HG02840 (cell line): ENCODE results near the gene ZNF581.

ENCODE experiments used
- ATAC-seq: cut with Tn5 transposase; IDR thresholded peaks from one replicate; pipeline ENCODE4 v1.9.1; 2021; ENCODE audit warnings: mild to moderate bottlenecking, moderate library complexity, moderate number of reproducible peaks; ENCODE audit not compliant: unreplicated experiment, low FRiP score

ZNF581 gene

DNA sequence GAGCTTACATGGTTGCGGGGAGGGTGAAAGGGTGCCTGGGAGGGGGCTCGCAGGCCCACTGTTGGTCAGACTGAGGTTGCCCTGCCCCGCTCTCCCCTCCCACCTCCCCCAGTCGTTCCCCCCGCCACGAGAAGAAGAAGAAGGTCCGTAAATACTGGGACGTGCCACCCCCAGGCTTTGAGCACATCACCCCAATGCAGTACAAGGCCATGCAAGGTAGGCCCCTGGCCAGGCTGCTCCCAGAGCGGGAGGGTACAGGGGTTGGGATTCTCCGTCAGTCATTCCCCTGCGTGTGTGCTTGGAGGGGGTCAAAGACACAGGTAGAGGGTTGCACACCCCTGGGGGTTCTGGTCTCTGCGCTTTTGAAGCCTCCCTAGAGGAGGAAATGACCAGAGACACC is 17.0 kb downstream of the ZNF581 start:
- ATAC-seq, result no peak

DNA sequence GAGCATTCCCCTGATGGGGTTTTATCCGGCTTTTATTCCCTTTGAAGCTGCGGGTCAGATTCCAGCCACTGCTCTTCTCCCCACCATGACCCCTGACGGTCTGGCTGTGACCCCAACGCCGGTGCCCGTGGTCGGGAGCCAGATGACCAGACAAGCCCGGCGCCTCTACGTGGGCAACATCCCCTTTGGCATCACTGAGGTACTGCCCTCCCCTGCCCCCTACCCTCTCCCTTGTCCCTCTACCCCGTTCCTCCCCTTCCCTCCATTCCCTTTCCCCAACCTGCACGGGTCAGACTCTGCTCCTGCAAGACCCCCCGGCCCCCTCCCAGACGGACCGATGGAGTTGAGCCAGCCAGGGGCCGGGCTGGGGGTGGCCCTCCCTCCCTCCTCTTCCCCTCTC is 17.5 kb downstream of the ZNF581 start:
- ATAC-seq, result no peak

DNA sequence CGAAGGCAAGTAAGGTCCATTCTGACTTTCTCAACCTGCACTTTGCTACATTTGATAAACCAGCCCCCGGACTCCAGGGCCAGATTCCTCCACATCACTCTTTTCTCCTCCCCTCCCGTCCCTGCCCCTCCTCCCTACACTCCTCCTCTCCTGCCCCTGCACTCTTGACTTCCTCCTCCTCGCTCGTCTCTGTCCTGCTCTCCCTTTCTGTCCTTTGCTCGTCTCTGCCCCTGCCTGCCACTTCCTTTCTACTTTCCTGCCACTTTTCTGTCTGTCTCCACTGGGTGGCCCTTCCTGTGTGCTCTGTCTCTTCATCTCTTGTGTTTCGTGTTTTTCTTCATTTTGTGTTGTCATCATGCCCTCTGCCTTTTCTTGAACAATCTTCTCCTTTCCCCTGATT is 18.4 kb downstream of the ZNF581 start:
- no peak for ATAC-seq

DNA sequence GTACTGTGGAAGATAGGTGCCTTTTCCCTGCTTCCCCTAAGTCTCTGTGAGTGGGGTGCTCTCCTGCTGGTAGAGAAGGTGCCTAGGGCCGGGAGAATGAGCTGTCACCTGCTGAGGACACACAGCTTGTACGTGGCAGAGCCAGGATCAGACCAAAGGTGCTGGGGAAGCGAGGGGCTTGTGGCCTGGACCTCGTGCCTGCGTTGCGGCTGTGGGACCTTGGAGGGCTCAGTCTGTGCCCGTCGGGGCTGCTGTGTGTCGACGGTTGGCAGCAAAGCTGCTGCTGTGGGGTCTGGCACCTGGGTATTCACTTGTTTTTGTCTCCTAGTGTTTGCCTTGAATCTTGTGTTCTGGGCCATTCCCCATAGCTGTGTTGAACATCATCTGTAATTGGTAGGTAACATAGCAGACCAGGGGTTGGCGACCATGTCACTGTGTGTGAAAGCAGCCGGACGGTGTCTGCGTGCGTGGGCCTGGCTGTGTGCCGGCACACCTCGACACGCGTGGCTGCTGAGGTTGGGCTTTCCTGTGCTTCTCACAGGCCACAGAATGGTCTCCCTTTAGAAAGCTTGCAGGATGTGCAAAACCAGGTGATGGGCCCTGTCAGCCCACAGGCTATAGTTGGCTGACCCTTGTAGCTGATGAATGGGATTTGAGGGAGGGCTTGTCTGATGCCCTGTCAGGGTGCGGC is 20.5 kb downstream of the ZNF581 start:
- no peak for ATAC-seq

DNA sequence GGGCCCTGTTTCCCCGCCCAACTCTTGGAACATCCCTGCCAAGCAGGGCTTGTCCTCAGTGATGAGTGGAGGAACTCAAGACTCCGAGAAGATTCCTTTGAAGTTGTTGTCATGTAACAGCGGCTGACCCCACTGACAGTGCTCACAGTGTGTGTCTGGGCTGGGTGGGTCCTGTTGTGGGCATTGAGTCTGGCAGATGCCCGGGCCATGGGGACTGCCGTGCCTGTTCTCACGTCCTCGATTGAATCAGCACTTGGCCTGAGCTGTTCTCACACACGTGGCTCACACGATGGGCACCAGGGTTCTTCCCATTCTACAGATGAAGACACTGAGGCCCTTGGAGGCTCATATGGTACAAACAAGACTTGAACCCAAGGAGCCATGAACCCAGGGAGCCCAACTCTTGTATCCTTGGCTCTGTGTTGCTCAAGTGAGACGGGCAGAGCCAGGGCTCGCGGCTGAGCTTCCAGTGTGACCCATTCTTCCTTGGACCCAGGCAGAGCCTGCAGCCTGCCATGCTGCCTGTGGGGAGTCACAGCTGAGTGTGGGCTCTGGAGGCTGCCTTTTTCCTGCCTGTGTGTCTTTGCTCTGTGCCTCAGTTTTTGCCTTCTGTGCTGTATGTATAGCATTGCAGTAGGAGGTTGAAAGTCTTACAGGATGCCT is 23.0 kb downstream of the ZNF581 start:
- no peak for ATAC-seq

DNA sequence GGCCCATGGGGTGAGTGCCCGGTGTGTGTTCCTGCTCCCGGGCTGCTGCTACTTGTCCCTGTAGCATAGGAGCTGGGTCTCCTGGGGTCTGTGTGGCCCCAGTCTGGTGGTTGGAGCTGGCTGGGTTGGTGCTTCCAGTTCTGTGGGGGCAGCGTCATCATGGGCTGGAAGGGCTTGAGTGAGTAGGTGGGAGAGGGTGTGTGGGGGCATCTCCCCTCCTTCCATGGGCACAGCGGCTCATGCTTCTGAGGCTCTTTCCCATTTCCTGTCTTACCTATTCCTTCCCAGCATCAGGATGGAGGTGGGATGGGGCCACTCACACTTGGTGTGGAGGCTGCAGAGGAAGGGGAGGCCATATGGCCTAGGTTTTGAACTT is 23.5 kb downstream of the ZNF581 start:
- no peak for ATAC-seq

DNA sequence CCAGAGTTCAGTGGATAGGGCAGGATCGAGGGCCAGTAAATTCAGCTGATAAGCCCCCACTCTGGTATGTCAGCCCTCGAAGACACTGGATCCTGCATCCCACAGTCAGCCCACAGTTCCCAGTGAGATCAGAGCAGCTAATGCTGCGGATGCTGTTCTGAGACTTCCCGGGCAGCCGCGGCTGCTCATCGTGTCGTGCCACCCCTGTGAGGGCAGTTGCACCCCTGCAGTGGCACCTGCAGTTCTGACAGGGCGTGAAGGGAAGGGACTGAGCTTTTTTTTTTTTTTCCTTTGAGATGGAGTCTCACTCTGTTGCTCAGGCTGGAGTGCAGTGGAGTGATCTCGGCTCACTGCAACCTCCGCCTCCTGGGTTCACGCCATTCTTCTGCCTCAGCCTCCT is 24.1 kb downstream of the ZNF581 start:
- no peak for ATAC-seq

DNA sequence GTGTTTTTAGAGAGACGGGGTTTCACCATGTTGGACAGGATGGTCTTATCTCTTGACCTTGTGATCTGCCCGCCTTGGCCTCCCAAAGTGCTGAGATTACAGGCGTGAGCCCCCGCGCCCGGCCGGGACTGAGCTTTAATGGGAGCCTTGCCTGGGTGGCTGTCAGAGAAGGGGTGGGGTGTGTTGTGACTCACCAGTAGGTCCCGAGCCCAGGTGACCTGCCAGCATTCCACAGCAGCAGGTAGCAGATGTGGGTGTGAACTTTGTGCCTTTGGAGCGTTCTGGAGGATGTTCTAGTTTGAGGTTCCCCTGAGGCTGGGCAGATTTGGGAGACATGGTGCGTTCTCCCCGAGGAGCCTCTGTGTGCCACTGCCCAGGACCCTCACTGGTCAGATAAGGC is 24.5 kb downstream of the ZNF581 start:
- ATAC-seq, result no peak

DNA sequence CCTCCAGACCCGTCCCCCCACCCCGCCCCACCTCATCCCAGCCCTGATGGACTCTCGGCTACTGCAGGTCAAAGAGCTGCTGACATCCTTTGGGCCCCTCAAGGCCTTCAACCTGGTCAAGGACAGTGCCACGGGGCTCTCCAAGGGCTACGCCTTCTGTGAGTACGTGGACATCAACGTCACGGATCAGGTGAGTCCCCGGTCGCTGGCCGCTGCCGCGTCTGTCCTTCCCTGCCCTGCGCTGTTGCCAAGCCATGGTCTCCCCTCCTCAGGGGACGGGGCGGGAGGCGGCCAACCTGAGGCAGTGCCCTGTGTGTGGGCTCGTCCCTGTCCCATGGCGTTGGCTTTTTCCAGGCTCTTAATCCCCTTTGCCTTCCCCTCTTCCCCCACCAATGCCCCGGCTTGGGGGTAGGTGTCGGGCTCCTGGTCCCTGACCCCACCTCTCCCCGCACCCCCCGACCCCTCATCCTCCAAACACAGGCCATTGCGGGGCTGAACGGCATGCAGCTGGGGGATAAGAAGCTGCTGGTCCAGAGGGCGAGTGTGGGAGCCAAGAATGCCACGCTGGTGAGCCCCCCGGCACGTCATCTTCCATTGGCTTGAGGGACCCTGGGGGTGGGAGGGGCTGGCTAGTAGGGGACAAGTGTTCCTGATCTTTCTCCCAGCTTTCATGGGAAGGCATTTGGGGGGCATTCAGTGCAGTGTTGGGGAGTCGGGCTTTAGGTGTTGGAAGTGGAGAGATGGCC is 25.3 kb downstream of the ZNF581 start:
- no peak for ATAC-seq

DNA sequence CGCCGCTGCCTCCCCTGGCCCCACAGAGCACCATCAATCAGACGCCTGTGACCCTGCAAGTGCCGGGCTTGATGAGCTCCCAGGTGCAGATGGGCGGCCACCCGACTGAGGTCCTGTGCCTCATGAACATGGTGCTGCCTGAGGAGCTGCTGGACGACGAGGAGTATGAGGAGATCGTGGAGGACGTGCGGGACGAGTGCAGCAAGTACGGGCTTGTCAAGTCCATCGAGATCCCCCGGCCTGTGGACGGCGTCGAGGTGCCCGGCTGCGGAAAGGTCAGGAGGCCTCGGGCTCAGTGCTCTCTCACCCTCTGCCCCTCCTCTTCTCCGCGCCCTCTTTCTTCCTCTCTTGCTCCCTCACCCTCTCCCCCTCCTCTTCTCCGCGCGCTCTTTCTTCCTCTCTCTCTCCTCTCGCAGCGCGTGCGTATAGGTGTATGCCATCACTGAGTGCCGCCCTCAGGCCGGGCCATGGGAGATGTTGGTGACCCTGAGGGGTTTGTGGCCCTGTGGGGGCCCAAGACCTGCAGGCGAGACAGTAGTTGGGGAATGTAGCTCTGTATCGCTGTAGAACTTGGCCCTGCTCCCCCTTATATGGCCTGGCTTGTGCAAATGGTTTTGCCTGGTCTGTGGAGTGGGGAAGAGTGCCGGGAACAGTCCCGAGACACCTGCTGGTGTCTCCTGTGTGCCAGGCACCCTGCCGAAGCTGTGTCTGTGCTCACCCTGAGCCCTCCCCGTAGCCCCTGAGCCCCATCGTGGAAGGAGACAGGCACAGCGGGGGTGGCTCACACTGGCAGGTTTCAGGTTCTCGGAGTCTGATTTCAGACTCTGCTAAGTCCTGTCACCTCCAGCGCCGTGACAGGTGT is 26.2 kb downstream of the ZNF581 start:
- ATAC-seq, result no peak

DNA sequence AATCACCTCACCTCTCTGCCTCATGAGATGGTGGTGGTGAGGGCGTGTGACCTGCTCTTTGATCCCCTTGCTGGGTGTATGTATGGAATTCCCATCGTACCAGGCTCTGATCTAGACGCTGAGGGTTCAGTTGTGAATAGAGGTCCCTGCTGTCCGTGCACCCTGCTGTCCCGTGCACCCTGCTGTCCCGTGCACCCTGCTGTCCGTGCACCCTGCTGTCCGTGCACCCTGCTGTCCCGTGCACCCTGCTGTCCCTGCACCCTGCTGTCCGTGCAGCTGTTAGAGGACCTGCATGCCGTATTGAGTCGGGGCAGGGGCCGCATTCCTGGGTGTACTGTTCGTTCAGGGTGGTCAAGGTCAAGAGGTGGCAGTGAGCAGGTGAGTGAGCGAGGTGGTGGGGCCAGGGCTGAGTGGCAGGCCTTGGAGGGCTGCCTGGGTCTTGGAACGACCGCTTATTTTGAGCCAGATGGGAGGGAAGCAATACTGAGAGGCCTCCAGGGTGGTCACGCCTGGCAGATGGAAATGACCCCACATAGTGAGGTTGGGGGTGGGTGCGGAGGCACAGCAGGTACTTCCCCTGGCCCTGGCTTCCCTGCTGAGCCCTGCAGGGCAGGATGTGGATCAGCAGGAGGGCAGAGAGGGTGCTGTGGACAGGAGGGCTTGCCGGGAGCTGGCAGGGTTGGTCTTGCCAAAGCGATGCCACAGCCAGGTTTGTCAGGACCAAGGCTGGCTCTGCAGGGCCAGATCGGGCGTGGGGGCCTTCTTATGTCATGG is 27.0 kb downstream of the ZNF581 start:
- ATAC-seq, result no peak

DNA sequence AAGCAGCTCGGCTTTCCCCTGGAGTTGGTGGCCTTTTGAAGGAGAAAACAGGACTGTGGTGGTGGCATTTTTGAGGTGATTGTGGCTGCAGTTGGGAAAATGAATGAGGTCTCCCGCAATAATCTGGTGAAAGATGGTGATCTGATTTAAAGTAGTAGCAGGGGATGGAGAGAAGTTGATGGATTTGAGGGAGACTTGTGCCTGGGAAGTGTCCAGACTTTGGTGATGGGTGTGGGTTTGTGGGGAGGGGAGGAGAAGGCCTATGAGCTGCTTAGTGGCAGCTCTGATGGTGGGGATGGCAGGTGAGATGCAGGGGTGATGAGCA is 27.6 kb downstream of the ZNF581 start:
- ATAC-seq, result no peak

DNA sequence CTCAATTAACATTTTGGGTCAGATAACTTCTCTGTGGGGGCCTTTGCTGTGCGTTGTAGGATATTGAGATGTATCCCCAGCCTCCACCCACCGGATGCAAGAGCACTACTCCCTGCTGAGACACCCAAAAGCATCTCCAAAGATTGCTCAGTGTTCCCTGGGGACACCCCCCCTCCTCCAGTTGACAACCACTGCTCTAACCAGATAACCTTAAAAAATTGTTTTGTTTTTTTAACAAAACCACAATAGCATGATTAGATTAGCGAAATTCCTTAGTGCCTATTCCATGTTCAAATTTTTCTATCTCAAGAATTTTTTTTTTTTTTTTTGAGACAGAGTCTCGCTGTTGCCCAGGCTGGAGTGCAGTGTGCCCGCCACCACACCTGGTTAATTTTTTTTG is 29.0 kb downstream of the ZNF581 start:
- ATAC-seq, result no peak

DNA sequence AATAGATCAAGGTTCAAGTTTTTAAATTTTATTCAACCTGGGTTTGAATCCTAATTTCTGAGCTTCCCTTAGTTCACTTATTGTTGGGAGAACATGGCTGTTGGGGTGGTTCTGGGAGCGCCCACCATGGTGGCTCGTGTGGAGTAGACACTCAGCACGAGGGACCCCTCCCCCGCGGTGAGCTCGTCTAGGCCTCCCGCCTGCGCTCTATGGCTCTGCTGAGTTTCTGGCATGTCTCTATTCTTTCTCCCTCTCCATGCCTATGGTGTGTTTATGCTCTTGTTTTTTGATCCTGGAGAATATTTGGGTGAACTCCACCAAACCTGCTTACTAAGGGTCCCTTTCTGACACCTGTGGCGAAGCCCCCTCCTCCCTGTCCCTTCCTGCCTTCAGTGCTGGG is 30.0 kb downstream of the ZNF581 start:
- no peak for ATAC-seq

DNA sequence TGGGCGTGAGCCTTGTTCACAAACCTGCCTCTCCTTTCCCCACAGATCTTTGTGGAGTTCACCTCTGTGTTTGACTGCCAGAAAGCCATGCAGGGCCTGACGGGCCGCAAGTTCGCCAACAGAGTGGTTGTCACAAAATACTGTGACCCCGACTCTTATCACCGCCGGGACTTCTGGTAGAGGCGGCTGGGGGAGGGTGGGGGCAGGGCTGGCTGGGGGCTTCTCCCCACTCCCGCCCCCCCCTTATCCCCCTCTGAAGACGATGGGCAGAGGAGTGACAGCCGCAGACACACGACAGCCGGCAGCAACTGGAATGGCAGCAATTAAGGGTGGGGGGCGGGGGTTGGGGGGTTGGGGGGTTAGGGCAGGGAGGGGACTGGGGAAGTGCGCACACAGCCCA is 30.4 kb downstream of the ZNF581 start:
- ATAC-seq, result no peak

DNA sequence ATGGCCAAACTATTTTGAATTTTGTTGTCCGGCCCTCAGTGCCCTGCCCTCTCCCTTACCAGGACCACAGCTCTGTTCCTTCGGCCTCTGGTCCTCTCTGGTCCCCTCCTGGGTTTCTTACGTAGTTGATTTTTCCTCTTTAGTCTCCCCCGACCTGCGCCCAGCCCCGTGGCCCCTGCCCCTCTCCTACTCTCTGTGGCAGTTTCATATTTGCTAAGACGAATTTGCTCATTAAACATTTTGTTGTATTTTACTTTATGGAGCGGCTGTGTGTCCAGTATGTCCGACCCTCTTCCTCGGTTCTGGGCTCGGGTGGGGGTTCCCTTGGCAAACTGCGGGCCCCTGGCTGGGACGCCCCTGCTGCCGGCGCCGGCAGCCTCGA is 31.0 kb downstream of the ZNF581 start:
- ATAC-seq, result no peak

DNA sequence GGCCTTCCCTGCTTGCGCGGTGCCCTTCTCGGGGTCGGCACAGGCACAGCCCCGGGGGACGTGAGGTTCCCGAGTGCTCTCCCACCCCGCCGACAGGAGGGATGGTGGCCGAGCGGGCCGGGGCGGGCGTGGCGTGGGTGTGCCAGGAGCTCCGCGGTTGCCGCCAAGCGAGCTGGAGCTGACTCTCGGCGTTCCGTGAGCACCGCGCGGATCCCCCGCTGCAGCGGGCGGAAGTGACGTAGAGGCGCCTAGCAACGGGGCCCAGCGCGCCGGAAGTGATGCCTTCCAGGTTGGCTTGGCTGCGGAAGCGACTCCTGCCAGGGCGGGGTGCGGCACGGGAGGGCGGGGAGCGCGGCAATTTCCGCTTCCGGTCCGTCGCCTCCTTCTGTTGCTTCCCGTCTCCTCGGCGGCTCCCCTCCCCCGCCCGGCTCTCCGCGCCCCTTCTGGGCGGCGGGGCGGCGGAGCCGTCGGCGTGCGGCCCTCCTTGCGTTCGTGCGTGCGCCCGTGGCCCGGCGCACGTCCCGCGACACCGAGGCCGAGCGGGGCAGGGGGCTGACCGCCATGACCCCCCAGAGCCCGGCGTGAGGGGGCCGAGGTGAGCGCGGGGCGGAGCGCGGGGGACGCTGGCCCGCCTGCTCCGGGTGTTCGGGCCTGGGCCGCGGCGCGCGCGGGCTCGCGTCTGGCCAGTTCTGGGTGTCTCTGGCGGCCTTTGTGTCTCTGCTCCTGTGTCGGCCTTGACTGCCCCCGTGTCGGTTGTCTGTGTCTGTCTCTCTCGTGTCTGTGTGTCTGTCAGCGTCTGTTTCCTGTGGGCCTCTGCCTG is 31.6 kb downstream of the ZNF581 start, which contains the start of gene EPN1:
Gene EPN1 (plus strand): TSS at position 386 of the 820 bp plus-strand sequence. CDS start 3,402 bp downstream, outside the sequence.
- ATAC-seq, result peak; percentile 61

DNA sequence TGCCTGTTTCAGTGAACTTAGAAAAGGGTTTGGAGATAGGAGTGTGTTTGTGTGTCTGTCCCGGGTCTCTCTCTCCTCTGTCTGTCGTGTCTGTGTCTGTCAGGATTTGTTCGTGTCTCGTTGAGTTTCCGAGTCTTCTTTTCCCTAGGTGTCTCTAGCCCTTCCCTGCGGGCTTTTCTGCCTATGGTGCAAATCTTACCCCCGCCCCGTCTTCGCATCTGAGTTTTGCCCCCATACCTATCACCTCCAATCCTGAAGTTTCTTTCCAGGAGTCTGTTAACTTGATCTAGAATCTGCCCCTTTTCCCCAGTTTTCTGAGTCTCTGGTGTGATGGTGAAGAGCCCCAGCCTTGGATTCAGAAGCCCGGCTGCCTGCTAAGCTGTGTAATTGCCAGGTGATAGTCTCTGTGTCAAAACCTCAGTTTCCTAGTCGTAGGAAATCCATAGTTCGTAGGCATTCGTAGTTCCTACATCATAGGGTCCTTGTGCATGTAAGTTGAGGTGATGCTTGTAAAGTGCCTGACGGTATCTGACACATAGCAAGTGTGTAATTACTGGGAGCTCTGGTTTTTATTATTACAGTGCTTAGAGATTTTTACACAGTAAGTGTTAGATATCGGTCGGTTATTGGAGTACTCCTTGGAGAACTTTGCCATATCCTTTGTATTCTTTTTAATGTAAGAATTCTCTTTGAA is 32.4 kb downstream of the ZNF581 start:
- ATAC-seq, result no peak

DNA sequence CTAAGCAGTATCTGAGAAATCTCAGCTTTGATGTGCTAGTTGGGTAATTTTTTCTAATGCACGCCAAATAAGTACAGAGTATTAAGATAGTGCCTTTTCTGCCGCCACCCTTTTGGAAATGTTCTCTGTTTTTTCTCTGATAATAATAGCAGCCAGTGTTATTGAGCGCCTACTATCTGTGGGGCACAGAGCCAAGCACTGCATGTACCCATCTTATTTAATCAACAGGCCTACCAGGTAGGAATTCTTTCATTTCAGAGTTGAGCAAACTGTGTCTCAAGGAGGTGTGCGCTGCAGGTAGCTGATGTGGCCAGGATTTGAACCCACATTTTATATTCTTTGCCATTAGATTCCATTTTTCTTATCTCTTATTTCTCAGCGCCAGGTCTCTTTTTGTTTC is 32.9 kb downstream of the ZNF581 start:
- ATAC-seq, result no peak
